ENCODE measurements around the gene CELA3B. TPM values are rescaled to one million over a fixed set of nuclear protein-coding genes. Genes with fewer than 3 reads are reported as not detected.
"Not testable (repeated sequence)": the region's sequence is repeated elsewhere in the genome, so short reads cannot be mapped to it uniquely, and the experiment has no call there.

CELA3B gene
- total RNA-seq, 2 donors from 2014 or later = 0.42 to 16.7 TPM

DNA sequence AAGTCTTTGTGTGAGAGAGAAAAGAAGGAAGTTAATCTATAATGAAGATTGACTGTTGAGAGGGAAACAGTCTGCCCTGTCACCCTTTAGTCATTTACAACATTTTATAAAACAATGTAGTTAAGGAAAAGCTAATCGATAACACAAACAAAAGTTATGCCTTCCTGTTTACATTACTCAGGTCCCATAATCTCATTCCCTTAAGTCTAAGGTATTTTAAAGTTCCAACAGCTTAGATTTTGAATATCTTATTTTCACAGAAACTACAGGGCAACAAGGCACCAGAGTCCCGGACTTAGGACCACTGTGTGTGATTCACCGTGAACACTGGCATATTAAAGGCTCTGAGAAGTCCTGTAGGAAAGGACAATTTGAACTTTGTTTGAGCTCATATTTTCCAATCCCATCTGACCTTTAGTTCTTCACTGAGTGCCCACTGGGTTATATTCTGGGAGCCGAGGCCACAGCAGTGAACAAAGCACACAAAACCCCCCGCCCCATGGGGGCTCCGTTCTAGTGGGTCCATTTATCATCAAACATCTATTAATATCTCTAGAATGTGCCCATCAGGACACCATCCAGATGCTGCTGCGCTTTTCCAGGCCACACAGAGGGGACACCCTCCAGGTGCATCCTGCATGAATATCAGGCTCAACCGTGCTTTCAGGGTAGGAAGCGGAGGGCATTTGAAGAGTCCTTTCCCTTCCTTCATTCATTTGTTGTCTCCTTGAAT, 21.2 kb downstream of the CELA3B start:
- H3K27ac ChIP-seq = peak overlapping the region; percentile 53
- H3K36me3 ChIP-seq; H3K9me3 ChIP-seq; H3K9ac ChIP-seq (ENCODE audit: low read depth in 2 of 2, low read length in 2 of 2); H3K4me1 ChIP-seq; DNase-seq; intact Hi-C loops (cut with DNase I); H3K27me3 ChIP-seq; H3K4me3 ChIP-seq: not testable (repeated sequence)

DNA sequence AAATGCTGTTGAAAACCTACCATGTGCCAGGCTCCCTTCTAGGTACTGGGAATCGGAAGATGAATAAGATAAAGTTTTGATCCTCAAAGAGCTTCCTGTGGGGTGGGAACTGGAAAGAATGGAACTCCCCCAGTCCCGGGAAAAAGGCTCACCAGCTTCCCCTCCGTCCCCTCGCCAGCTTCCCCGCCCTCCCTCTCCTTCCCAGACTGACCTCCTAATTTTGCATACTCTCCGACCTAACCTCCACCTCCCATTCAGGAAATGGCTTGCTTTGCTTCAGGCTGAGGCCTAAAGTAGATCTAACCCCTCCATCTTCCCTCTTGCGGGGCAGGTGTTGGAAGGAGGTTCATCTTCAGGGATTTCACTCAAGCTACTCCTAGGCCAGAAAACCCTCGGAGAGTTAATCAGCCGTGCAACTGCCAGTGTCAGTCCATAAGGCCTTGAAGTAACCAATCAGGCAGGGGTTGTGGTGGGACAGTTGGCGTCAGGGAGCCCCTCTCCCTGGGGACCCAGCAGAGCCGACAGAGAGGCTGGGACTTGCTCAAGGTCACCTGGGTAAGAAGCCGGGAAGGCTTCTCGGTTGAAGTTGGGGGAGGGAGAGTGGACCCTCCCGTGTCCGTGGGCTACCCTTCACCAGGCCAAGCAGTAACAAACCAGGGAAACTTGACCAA, 21.9 kb downstream of the CELA3B start:
- DNase-seq; H3K27ac ChIP-seq; H3K4me1 ChIP-seq; H3K9me3 ChIP-seq; H3K27me3 ChIP-seq; H3K36me3 ChIP-seq; intact Hi-C loops (cut with DNase I); H3K4me3 ChIP-seq; H3K9ac ChIP-seq (ENCODE audit: low read depth in 2 of 2, low read length in 2 of 2): not testable (repeated sequence)

DNA sequence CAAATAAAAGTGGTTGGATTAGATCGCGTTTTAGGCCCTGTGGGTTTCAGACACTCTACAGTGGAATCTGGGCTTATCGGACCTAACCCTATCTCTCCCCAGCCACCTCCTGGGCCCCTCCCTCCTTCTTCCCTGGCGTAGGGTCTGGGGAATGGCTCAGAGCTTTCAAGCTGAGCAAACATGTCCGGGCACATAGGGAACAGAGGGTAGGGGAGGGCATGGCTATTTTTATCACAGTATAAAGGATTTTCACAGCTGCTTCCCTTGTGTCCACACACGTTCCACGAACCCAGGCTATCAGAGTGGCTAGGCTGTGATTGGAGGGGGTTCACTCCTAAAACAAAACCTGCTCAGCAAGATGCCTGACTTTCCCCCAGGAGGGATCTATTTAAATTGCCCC, 22.8 kb downstream of the CELA3B start:
- H3K4me1 ChIP-seq; H3K27ac ChIP-seq; H3K9ac ChIP-seq (ENCODE audit: low read depth in 2 of 2, low read length in 2 of 2); intact Hi-C loops (cut with DNase I); H3K9me3 ChIP-seq; H3K4me3 ChIP-seq; H3K27me3 ChIP-seq; DNase-seq; H3K36me3 ChIP-seq: not testable (repeated sequence)

DNA sequence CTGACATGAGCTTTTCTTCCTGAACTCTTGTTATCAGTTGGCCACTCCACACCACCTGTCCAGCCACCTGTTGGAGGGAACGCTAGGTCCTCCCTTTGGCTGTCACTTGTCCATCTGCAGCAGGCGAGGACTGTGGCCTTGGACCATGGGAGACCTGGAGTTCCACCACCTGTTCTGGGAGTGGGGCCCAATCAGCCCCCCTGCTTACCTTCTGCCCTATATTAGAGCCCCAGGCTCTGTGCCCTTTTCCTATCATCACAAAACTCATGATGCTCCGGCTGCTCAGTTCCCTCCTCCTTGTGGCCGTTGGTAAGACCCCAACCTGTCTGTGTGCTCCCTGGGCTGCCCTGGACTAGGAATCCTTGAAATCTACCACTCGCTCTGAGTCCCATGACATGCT, 24.6 kb downstream of the CELA3B start, which contains the start of gene CELA3A:
Gene CELA3A (plus strand): TSS at position 249 of the 400 bp plus-strand sequence. CDS start 18 bp downstream, at position 267.
- no peak within 1 kb of the TSS for H3K4me3 ChIP-seq
- H3K27ac ChIP-seq = no peak within 1 kb of the TSS
- H3K9ac ChIP-seq (ENCODE audit: low read depth in 2 of 2, low read length in 2 of 2) = no peak within 1 kb of the TSS
- H3K36me3 ChIP-seq = no peaks in the 10 kb centered on the region
- TF ChIP-seq, protein P1, sequence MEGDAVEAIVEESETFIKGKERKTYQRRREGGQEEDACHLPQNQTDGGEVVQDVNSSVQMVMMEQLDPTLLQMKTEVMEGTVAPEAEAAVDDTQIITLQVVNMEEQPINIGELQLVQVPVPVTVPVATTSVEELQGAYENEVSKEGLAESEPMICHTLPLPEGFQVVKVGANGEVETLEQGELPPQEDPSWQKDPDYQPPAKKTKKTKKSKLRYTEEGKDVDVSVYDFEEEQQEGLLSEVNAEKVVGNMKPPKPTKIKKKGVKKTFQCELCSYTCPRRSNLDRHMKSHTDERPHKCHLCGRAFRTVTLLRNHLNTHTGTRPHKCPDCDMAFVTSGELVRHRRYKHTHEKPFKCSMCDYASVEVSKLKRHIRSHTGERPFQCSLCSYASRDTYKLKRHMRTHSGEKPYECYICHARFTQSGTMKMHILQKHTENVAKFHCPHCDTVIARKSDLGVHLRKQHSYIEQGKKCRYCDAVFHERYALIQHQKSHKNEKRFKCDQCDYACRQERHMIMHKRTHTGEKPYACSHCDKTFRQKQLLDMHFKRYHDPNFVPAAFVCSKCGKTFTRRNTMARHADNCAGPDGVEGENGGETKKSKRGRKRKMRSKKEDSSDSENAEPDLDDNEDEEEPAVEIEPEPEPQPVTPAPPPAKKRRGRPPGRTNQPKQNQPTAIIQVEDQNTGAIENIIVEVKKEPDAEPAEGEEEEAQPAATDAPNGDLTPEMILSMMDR (IDR thresholded peaks at IDR 0.05) = no peak
- H3K27me3 ChIP-seq = no peaks in the 10 kb centered on the region
- H3K4me1 ChIP-seq = peaks cover 5% of the 10 kb centered on the region
- no peaks in the 10 kb centered on the region for H3K9me3 ChIP-seq
- intact Hi-C loops (cut with DNase I) = no loop called here
- no peak for DNase-seq

DNA sequence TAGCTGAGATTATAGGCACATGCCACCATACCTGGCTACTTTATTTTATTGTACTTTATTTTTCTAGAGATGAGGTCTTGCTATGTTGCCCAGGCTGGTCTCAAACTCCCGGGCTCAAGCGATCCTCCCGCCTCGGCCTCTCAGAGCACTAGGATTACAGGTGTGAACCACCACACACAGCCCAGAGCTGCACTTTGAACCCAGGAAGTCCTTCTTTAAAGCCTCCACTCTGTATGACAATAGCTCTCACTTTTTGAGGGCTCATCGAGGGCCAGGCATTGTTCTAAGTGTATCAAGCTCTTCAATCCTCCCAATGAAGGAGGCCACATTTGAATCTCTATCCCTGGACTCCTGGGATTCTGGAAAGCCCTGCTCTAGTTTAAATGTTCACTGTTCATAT, 25.6 kb downstream of the CELA3B start:
- H3K9ac ChIP-seq (ENCODE audit: low read depth in 2 of 2, low read length in 2 of 2); DNase-seq; intact Hi-C loops (cut with DNase I); H3K9me3 ChIP-seq; H3K4me3 ChIP-seq; H3K27ac ChIP-seq; H3K36me3 ChIP-seq; H3K4me1 ChIP-seq; H3K27me3 ChIP-seq: not testable (repeated sequence)

DNA sequence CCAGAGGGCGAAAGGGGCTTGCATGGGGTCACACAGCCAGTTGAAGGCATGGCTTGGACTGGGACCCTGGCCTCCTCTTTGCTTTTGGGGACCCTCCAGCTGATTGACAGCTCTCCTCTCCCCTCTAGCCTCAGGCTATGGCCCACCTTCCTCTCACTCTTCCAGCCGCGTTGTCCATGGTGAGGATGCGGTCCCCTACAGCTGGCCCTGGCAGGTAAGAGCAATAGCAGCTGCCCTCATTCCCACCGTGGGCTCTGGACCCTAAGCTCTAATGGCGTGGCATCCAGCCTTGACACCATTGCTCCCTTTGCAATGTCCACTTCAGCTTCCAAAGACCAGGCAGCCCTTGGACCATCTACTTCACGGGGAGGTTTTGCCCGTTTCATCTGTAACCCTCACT, 26.1 kb downstream of the CELA3B start:
- H3K27me3 ChIP-seq; H3K4me1 ChIP-seq; H3K36me3 ChIP-seq; intact Hi-C loops (cut with DNase I); H3K4me3 ChIP-seq; H3K9ac ChIP-seq (ENCODE audit: low read depth in 2 of 2, low read length in 2 of 2); H3K9me3 ChIP-seq; DNase-seq; H3K27ac ChIP-seq: not testable (repeated sequence)

DNA sequence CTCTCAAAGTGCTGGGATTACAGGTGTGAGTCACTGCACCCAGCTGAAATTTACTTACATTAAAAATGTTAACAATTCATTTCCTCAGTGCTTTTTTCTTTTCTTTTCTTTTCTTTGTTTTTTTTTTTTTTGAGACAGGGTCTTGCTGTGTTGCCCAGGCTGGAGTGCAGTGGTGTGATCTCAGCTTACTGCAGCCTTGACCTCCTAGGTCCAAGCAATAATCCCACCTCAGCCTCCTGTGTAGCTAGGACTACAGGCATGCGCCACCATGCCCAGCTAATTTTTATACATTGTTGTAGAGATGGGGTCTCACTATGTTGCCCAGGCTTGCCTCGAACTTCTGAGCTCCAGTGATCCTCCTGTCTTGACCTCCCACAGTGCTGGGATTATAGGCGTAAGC, 27.1 kb downstream of the CELA3B start:
- H3K36me3 ChIP-seq; H3K9ac ChIP-seq (ENCODE audit: low read depth in 2 of 2, low read length in 2 of 2); H3K27me3 ChIP-seq; intact Hi-C loops (cut with DNase I); DNase-seq; H3K4me1 ChIP-seq; H3K27ac ChIP-seq; H3K4me3 ChIP-seq; H3K9me3 ChIP-seq: not testable (repeated sequence)

DNA sequence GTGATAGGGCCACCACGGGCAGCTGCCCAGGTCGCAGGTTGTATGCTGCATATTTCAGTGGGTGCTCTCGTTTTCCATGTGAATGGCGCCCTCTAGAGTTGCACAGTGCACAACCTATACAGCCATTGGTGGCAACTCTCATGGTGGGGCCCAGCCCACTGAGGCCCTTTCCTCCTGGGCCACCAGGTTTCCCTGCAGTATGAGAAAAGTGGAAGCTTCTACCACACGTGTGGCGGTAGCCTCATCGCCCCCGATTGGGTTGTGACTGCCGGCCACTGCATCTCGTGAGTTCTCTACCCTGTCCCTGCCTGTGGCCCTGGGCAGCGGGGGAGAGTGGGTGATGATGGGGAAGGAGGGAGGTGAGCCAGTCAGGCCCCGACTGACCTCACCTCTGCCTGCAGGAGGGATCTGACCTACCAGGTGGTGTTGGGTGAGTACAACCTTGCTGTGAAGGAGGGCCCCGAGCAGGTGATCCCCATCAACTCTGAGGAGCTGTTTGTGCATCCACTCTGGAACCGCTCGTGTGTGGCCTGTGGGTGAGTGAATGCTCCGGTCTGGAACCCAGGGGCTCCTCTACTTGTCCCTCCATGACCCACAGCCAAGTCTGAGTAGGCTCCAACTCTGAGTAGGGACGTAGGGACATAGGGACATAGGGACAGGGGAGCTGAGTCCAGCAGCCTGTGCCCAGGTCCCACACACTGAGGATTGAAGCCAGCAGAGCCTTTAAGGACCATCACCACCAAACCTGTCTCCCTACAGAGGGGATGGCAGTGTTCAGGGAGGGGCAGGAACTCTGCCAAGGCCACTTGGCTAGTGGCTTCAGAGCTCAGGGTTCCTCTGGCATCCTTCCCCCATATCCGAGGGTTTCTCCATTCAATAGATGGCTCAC, 28.7 kb downstream of the CELA3B start:
- intact Hi-C loops (cut with DNase I) = not testable (repeated sequence)
- DNase-seq = peak; percentile 73

DNA sequence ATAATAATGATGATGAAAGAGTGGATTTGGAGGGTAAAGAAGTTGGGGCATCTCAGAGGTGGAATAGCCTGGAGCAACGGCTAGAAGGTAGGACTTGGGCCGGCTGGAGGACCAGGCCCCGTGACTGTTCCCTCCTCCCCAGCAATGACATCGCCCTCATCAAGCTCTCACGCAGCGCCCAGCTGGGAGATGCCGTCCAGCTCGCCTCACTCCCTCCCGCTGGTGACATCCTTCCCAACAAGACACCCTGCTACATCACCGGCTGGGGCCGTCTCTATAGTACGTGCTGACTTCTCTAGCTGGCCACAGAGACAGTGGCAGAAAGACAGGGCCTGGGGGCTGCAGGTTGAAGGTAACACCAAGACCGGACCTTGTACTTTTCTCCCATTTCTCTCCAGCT, 29.9 kb downstream of the CELA3B start:
- H3K9me3 ChIP-seq; H3K36me3 ChIP-seq; H3K27me3 ChIP-seq; DNase-seq; intact Hi-C loops (cut with DNase I); H3K4me1 ChIP-seq; H3K27ac ChIP-seq; H3K9ac ChIP-seq (ENCODE audit: low read depth in 2 of 2, low read length in 2 of 2); H3K4me3 ChIP-seq: not testable (repeated sequence)

More for the DNA sequence above, 28.7 kb downstream of the CELA3B start:
- not testable (repeated sequence) for H3K4me3 ChIP-seq; H3K9ac ChIP-seq (ENCODE audit: low read depth in 2 of 2, low read length in 2 of 2); H3K27me3 ChIP-seq; H3K36me3 ChIP-seq; H3K27ac ChIP-seq; H3K9me3 ChIP-seq; H3K4me1 ChIP-seq
- TF ChIP-seq, protein P1 (IDR thresholded peaks at IDR 0.05) = peak; percentile 39

DNA sequence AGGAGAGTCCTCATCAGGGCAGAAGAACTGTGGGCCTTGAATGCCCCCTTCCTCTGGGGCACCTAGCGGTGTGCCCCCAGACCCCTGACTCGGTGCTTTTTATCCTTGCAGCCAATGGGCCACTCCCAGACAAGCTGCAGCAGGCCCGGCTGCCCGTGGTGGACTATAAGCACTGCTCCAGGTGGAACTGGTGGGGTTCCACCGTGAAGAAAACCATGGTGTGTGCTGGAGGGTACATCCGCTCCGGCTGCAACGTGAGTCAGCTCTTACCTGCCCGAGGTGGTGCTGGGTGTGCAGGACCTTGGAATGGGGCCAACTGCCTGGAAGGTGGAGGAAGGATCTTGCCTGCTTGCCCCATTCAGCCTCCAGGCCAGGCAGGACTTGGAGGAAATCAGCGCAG, 30.4 kb downstream of the CELA3B start:
- H3K4me1 ChIP-seq; H3K27me3 ChIP-seq; DNase-seq; H3K9me3 ChIP-seq; H3K27ac ChIP-seq; H3K4me3 ChIP-seq; H3K36me3 ChIP-seq; intact Hi-C loops (cut with DNase I); H3K9ac ChIP-seq (ENCODE audit: low read depth in 2 of 2, low read length in 2 of 2): not testable (repeated sequence)

DNA sequence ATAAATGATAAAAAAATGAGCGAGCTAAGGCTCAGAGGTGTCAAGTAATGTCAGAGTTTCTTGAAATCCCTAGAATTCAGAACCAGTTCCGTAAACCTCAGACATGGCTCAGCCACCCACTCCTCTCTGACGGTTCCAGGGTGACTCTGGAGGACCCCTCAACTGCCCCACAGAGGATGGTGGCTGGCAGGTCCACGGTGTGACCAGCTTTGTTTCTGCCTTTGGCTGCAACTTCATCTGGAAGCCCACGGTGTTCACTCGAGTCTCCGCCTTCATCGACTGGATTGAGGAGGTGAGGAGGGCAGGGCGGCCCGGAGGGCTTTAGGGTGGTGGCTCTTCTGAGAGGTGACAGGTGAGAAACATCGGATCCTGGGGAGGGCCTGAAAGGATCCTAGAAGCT, 32.7 kb downstream of the CELA3B start:
- H3K27ac ChIP-seq; H3K9ac ChIP-seq (ENCODE audit: low read depth in 2 of 2, low read length in 2 of 2); H3K27me3 ChIP-seq; H3K4me1 ChIP-seq; intact Hi-C loops (cut with DNase I); DNase-seq; H3K36me3 ChIP-seq; H3K9me3 ChIP-seq; H3K4me3 ChIP-seq: not testable (repeated sequence)
